ENCODE results near the gene ATF7.
A peak's percentile ranks its signal among the peaks of the same experiment; 100 is the strongest.
"Not testable (repeated sequence)": the region's sequence is repeated elsewhere in the genome, so short reads cannot be mapped to it uniquely, and the experiment has no call there.

ATF7 gene

DNA sequence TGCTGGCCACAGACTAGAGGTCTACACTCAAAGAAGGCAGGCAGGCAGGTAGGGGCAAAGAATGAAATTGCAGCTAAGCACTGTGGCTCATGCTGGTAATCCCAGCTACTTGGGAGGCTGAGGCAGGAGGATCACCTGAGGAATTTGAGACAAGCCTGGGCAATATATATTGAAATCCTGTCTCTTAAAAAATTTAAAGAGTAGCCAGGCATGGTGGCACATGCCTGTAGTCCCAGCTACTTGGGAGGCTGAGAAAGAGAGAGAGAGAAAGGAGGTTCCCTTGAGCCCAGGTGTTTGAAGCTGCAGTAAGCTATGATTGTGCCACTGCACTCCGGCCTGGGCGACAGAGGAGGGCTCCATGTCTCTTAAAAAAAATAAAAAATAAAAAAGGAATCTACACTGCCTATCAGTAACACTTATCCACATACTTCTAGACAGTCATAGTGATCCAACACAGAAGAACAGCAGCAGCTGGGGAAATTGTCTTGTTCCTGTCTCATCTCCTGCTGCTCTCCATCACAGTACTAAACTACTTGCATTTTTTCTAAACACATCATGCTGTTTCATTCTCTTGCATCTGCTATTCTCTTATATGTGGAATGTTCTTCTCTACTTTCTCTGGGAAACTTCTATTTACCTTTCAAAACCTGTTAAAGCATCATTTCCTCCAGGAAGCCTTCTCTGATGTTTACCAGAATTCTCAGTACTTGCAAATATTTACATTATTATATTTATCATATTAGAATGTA, 57.2 kb downstream of the ATF7 start:
- CTCF ChIA-PET = interaction anchor here (1.5 kb wide), 1 partner anchor 25 kb away, joined by 6 read pairs; no protein-coding TSS in a partner anchor
- POLR2A ChIA-PET (ENCODE audit: low non-redundant PET) = no interaction called here
- no peak for DNase-seq (ENCODE audit: low spot score)
- 0 out of 2 replicates have a peak overlapping the region, but pooled peaks have one; percentile 21 for H3K27ac ChIP-seq
- TF ChIP-seq, protein P1, sequence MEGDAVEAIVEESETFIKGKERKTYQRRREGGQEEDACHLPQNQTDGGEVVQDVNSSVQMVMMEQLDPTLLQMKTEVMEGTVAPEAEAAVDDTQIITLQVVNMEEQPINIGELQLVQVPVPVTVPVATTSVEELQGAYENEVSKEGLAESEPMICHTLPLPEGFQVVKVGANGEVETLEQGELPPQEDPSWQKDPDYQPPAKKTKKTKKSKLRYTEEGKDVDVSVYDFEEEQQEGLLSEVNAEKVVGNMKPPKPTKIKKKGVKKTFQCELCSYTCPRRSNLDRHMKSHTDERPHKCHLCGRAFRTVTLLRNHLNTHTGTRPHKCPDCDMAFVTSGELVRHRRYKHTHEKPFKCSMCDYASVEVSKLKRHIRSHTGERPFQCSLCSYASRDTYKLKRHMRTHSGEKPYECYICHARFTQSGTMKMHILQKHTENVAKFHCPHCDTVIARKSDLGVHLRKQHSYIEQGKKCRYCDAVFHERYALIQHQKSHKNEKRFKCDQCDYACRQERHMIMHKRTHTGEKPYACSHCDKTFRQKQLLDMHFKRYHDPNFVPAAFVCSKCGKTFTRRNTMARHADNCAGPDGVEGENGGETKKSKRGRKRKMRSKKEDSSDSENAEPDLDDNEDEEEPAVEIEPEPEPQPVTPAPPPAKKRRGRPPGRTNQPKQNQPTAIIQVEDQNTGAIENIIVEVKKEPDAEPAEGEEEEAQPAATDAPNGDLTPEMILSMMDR (conservative IDR thresholded peaks at IDR 0.05; ENCODE audit: low read depth) = no peak

DNA sequence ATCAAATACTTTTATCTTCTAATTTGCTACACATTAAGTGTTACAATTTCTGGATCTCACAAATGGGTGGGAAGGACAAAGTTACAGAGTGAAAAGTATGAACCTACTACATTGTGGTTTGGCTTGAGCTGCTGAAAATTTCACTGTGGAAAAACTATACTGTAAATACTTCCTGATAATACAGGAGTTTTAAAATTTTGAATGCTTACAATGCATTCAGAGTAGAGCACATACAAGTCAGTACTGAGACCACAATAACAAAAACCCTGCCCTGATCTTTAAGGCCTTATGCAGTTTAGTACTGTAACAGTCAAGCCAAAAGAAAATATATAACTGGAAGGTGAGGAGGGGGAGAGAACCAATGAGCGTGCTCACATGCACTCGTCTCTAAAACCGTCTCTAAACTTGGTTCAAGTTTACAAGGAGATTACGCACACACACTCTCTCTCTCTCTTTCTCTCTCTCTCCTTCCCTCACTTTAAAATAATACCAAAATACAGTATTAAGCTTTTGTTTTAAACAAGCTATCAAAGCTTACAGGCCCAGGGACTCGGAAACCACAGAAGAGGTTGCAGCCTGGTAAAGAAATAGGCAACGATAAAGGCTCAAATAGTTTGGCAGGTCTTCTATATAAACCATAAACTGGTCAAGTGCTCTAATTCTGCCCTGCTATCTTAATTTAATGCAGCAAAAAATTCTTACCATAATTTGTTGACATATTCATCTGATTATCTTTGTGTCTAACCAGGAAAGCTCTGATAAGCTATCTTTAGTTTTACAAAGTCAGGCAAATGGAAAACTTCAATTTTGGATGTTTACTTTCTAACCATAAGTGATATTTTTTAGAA, 58.0 kb downstream of the ATF7 start:
- no peak overlapping the region for H3K27ac ChIP-seq
- POLR2A ChIA-PET (ENCODE audit: low non-redundant PET) = no interaction called here
- TF ChIP-seq, protein P1 (conservative IDR thresholded peaks at IDR 0.05; ENCODE audit: low read depth) = no peak
- no peak for DNase-seq (ENCODE audit: low spot score)
- CTCF ChIA-PET = interaction anchor here (1.5 kb wide), 1 partner anchor 25 kb away, joined by 6 read pairs; no protein-coding TSS in a partner anchor

DNA sequence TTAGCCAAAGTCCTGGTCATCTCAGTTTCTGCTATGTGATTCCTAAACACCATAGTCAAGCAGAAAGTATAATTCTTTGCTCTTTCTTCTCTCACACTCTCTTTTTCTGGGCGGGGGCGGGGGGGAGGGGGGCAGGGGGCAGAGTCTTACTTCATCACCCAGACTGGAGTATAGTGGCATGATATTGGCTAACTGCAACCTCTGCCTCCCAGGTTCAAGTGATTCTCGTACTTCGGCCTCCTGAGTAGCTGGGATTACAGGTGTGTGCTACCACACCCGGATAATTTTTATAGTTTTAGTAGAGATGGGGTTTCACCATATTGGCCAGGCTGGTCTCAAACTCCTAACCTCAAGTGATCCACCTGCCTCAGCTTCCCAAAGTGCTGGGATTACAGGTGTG, 60.8 kb downstream of the ATF7 start:
- ChIA-PET POLR2A (ENCODE audit: low non-redundant PET) (interaction anchor here (0.5 kb wide), 1 partner anchor 213 kb away, joined by 4 read pairs; no protein-coding TSS in a partner anchor), CTCF (interaction anchor here (0.6 kb wide), 1 partner anchor 8 kb away, joined by 3 read pairs; no protein-coding TSS in a partner anchor)
- H3K27ac ChIP-seq; DNase-seq (ENCODE audit: low spot score): not testable (repeated sequence)

DNA sequence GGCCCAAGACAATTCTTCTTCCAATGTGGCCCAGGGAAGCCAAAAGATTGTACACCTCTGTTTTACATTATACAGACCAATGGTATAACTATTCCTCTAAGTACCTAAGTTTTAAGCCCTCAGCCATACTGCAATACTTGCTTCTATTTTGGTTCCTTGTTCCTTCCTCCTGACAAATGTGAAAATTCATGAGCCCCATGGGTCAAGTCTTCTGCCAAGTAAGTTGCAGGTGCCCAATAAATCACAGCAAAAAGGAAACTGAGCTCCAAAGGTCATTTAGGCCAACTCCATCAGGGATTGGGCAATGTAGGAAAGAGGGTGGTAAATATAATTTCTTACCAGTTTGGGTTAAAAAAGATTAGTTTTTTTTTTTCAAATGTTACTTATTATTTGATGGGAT, 61.2 kb downstream of the ATF7 start:
- TF ChIP-seq, protein P1 (conservative IDR thresholded peaks at IDR 0.05; ENCODE audit: low read depth) = no peak
- H3K27ac ChIP-seq = no peak overlapping the region
- no peak for DNase-seq (ENCODE audit: low spot score)
- CTCF ChIA-PET = no interaction called here
- POLR2A ChIA-PET (ENCODE audit: low non-redundant PET) = no interaction called here

DNA sequence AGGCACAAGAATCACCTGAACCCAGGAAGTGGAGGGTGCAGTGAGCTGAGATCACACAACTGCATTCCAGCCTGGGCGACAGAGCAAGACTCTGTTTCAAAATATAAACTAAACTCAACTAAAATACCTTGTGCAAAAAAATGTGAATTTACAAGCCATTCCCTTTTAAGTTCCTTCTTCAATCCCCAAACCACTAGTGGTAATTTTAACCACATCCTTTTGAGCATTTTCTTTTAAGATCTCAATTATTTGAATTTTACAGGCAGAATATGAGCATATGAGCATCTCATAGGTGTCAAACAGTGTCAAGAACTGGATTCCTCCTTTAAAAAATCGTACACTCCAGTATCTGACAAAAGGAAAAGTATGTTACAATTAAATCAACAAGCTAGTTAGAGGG, 61.9 kb downstream of the ATF7 start:
- CTCF ChIA-PET = no interaction called here
- no peak overlapping the region for H3K27ac ChIP-seq
- DNase-seq (ENCODE audit: low spot score) = no peak
- POLR2A ChIA-PET (ENCODE audit: low non-redundant PET) = no interaction called here
- TF ChIP-seq, protein P1 (conservative IDR thresholded peaks at IDR 0.05; ENCODE audit: low read depth) = no peak

DNA sequence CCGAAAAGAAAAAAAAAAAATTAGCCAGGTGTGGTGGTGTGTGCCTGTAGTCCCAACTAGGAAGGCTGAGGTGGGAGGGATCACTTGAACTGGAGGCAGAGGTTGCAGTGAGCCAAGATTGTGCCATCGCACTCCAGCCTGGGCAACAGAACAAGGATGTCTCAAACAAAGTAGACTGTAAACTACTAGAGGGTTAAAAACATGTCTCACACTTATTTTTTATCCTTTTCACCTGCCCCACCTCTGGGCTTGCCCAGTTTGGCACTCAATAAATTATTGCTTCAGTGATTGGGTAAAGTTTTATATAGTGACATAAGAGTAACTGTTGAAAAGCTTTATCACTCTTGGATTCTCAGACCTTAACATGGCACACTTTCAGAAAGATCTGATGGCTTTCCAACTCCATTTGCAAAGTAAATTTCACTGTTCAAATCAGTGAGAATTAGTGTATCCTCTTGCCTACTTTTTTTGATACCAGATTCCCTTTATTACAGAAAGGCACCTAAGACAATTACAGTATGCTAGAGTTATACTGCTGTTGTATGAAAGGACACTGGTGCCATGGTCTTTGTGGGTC, 62.6 kb downstream of the ATF7 start:
- ChIA-PET POLR2A (ENCODE audit: low non-redundant PET) (no interaction called here), CTCF (no interaction called here)
- H3K27ac ChIP-seq = peak overlapping the region; percentile 38; the same call in 1 of the 2 replicates
- no peak for DNase-seq (ENCODE audit: low spot score)
- TF ChIP-seq, protein P1 (conservative IDR thresholded peaks at IDR 0.05; ENCODE audit: low read depth) = no peak
